Cardiac muscle cell (in vitro differentiated cells and primary cell): ENCODE data around the gene EIF3L. TPM values are rescaled to one million over a fixed set of nuclear protein-coding genes. Genes with fewer than 3 reads are reported as not detected.

Experiments
- DNase-seq, 2 donors: peaks; one replicate each; pipeline versions ENCODE4 v3.0.0 to v3.0.0-alpha.2; 2010 to 2017; ENCODE audit warnings: low read depth in 1 of 2, low spot score in 1 of 2
- H3K27ac ChIP-seq: fragments of 200-600 bp; sonication (generic); 2 replicates; pipeline ENCODE4 v1.5.1; 2016
- H3K27me3 ChIP-seq: fragments of 200-600 bp; sonication (generic); 2 replicates; pipeline ENCODE4 v1.6.0; 2016; ENCODE audit warnings: control low read depth
- H3K36me3 ChIP-seq: fragments of 200-600 bp; sonication (generic); 2 replicates; pipeline ENCODE4 v1.5.1; 2016; ENCODE audit warnings: control low read depth
- H3K4me1 ChIP-seq: fragments of 200-600 bp; sonication (generic); 2 replicates; pipeline ENCODE4 v1.8.1; 2017; ENCODE audit warnings: low read depth, mild to moderate bottlenecking, mixed run types
- H3K4me3 ChIP-seq: fragments of 200-600 bp; sonication (generic); 2 replicates; pipeline ENCODE4 v1.5.1; 2016; ENCODE audit warnings: mild to moderate bottlenecking
- H3K9me3 ChIP-seq: fragments of 200-600 bp; sonication (generic); 2 replicates; pipeline ENCODE4 v1.5.1; 2017; ENCODE audit warnings: low read depth, mild to moderate bottlenecking, control low read depth
- CTCF ChIP-seq: IDR thresholded peaks from 2 replicates; pipeline ENCODE4 v1.5.1; 2012; ENCODE audit warnings: low read depth, mild to moderate bottlenecking, low read length
- polyA plus RNA-seq: library from polyadenylated mRNA; unstranded; fragments of >200 nt; fragmentation: Nextera tagmentation; extraction: Ambion mirVana; gene quantifications from 2 replicates; pipeline ENCODE4 v1.2.1, GENCODE V29; 2016
- total RNA-seq: library from RNA; depleted of rRNA; stranded (reverse); fragments of >200 nt; gene quantifications from 2 replicates; pipeline ENCODE4 v1.2.3, GENCODE V29; 2016

EIF3L gene
- total and polyA plus RNA-seq, 2 experiments from 2014 or later = 213 to 422 TPM

- no peaks in the 10 kb centered on the region for H3K9me3 ChIP-seq
- no peak for DNase-seq
- TF ChIP-seq CTCF = no peak
- no peak overlapping the region for H3K27ac ChIP-seq
- no peak overlapping the region for H3K4me3 ChIP-seq
- H3K27me3 ChIP-seq = no peaks in the 10 kb centered on the region
- H3K4me1 ChIP-seq = peaks cover 6% of the 10 kb centered on the region
- H3K36me3 ChIP-seq = peaks cover 61% of the 10 kb centered on the region
Measured at GRCh38 chr22:37852418-37852817, 3.2 kb downstream of the EIF3L start.

GRCh38 chr22:37854946-37855345 lies 5.7 kb downstream of the EIF3L start:
- DNase-seq = no peak
- TF ChIP-seq CTCF = no peak
- Histone ChIP-seq H3K4me1 (peaks cover 6% of the 10 kb centered on the region), H3K27ac (no peak overlapping the region), H3K27me3 (no peaks in the 10 kb centered on the region), H3K4me3 (no peak overlapping the region), H3K36me3 (peaks cover 75% of the 10 kb centered on the region), H3K9me3 (no peaks in the 10 kb centered on the region)

- Histone ChIP-seq H3K27me3 (no peaks in the 10 kb centered on the region), H3K4me3 (no peak overlapping the region), H3K4me1 (peaks cover 2% of the 10 kb centered on the region), H3K27ac (no peak overlapping the region), H3K36me3 (peaks cover 79% of the 10 kb centered on the region), H3K9me3 (no peaks in the 10 kb centered on the region)
- no peak for TF ChIP-seq CTCF
- no peak for DNase-seq
Measured at GRCh38 chr22:37855462-37855861, 6.2 kb downstream of the EIF3L start.

- Histone ChIP-seq H3K4me3 (no peak overlapping the region), H3K4me1 (peaks cover 9% of the 10 kb centered on the region), H3K27ac (no peak overlapping the region), H3K27me3 (no peaks in the 10 kb centered on the region), H3K9me3 (no peaks in the 10 kb centered on the region), H3K36me3 (peaks cover 55% of the 10 kb centered on the region)
- peak in 1 of 2 donors; percentile 6 for DNase-seq
- no peak for TF ChIP-seq CTCF
Measured at GRCh38 chr22:37860796-37861421, 11.7 kb downstream of the EIF3L start.

- Histone ChIP-seq H3K4me3 (no peak overlapping the region), H3K27me3 (no peaks in the 10 kb centered on the region), H3K9me3 (no peaks in the 10 kb centered on the region), H3K27ac (peak overlapping the region; percentile 89), H3K36me3 (peaks cover 54% of the 10 kb centered on the region), H3K4me1 (peaks cover 9% of the 10 kb centered on the region)
- no peak for DNase-seq
- no peak for TF ChIP-seq CTCF
Measured at GRCh38 chr22:37862570-37863325, 13.5 kb downstream of the EIF3L start.
